Nephron (organoid): ENCODE data around the gene CDKAL1.
A peak's percentile ranks its signal among the peaks of the same experiment; 100 is the strongest.

Experiments used
- H3K27ac Mint-ChIP-seq, 3 experiments: 2 replicates each; pipeline ENCODE4 v1.8.0; 2020; ENCODE audit warnings: mixed read lengths in 3 of 3, mild to moderate bottlenecking in 2 of 3, moderate library complexity in 1 of 3
- H3K27me3 Mint-ChIP-seq: 2 replicates; pipeline ENCODE4 v1.8.0; 2021; ENCODE audit warnings: low read depth, mild to moderate bottlenecking, moderate library complexity, mixed read lengths
- H3K36me3 Mint-ChIP-seq: 2 replicates; pipeline ENCODE4 v1.8.0; 2020; ENCODE audit warnings: low read depth, mixed read lengths
- H3K4me1 Mint-ChIP-seq: 2 replicates; pipeline ENCODE4 v1.8.0; 2020; ENCODE audit warnings: mixed read lengths
- H3K4me3 Mint-ChIP-seq, 3 experiments: 2 replicates each; pipeline ENCODE4 v1.8.0; 2020; ENCODE audit warnings: mild to moderate bottlenecking in 3 of 3, mixed read lengths in 3 of 3, moderate library complexity in 2 of 3
- H3K9me3 Mint-ChIP-seq: 2 replicates; pipeline ENCODE4 v1.8.0; 2020; ENCODE audit warnings: mixed read lengths
- CTCF ChIP-seq, 3 experiments: fragments of 200-600 bp; sonication (generic); IDR thresholded peaks; one replicate each; pipeline ENCODE4 v1.5.0; 2021; ENCODE audit warnings: antibody characterized with exemption in 3 of 3; ENCODE audit not compliant: unreplicated experiment in 3 of 3

The CDKAL1 gene

GRCh38 chr6:20693466-20694063 lies 159.3 kb downstream of the CDKAL1 start:
- H3K4me3 Mint-ChIP-seq: no peak overlapping the region
- no peaks in the 10 kb centered on the region for H3K9me3 Mint-ChIP-seq
- no peak overlapping the region for H3K27ac Mint-ChIP-seq
- H3K36me3 Mint-ChIP-seq: no peaks in the 10 kb centered on the region
- no peaks in the 10 kb centered on the region for H3K27me3 Mint-ChIP-seq
- no peak for TF ChIP-seq CTCF (IDR thresholded peaks at IDR 0.05; ENCODE audit: unreplicated experiment in 3 of 3)
- H3K4me1 Mint-ChIP-seq: peaks cover 12% of the 10 kb centered on the region

- no peaks in the 10 kb centered on the region for H3K9me3 Mint-ChIP-seq
- H3K27me3 Mint-ChIP-seq: no peaks in the 10 kb centered on the region
Measured at GRCh38 chr6:20696676-20697075, 162.4 kb downstream of the CDKAL1 start.

GRCh38 chr6:20698675-20699074 lies 164.4 kb downstream of the CDKAL1 start:
- no peak overlapping the region for H3K4me3 Mint-ChIP-seq
- TF ChIP-seq CTCF (IDR thresholded peaks at IDR 0.05; ENCODE audit: unreplicated experiment in 3 of 3): no peak
- H3K27me3 Mint-ChIP-seq: no peaks in the 10 kb centered on the region
- no peaks in the 10 kb centered on the region for H3K36me3 Mint-ChIP-seq
- no peaks in the 10 kb centered on the region for H3K9me3 Mint-ChIP-seq
- H3K27ac Mint-ChIP-seq: no peak overlapping the region
- H3K4me1 Mint-ChIP-seq: peaks cover 12% of the 10 kb centered on the region

More at GRCh38 chr6:20696676-20697075, 162.4 kb downstream of the CDKAL1 start:
- Mint-ChIP-seq H3K36me3 (no peaks in the 10 kb centered on the region), H3K4me3 (no peak overlapping the region), H3K27ac (peak overlapping the region in 1 of 3 experiments; percentile 50), H3K4me1 (peaks cover 12% of the 10 kb centered on the region)
- TF ChIP-seq CTCF (IDR thresholded peaks at IDR 0.05; ENCODE audit: unreplicated experiment in 3 of 3): no peak

GRCh38 chr6:20699402-20699801 lies 165.1 kb downstream of the CDKAL1 start:
- Mint-ChIP-seq H3K27me3 (no peaks in the 10 kb centered on the region), H3K9me3 (no peaks in the 10 kb centered on the region), H3K27ac (no peak overlapping the region), H3K4me1 (peaks cover 18% of the 10 kb centered on the region), H3K4me3 (no peak overlapping the region), H3K36me3 (no peaks in the 10 kb centered on the region)
- TF ChIP-seq CTCF (IDR thresholded peaks at IDR 0.05; ENCODE audit: unreplicated experiment in 3 of 3): no peak

GRCh38 chr6:20700375-20700774 lies 166.1 kb downstream of the CDKAL1 start:
- H3K36me3 Mint-ChIP-seq: no peaks in the 10 kb centered on the region
- H3K4me3 Mint-ChIP-seq: no peak overlapping the region
- H3K27me3 Mint-ChIP-seq: no peaks in the 10 kb centered on the region
- TF ChIP-seq CTCF (IDR thresholded peaks at IDR 0.05; ENCODE audit: unreplicated experiment in 3 of 3): no peak
- peaks cover 16% of the 10 kb centered on the region for H3K4me1 Mint-ChIP-seq
- H3K9me3 Mint-ChIP-seq: no peaks in the 10 kb centered on the region
- peak overlapping the region in 1 of 3 experiments; percentile 9 for H3K27ac Mint-ChIP-seq

- H3K27me3 Mint-ChIP-seq: no peaks in the 10 kb centered on the region
- no peaks in the 10 kb centered on the region for H3K36me3 Mint-ChIP-seq
- no peaks in the 10 kb centered on the region for H3K9me3 Mint-ChIP-seq
- no peak overlapping the region for H3K4me3 Mint-ChIP-seq
- no peak for TF ChIP-seq CTCF (IDR thresholded peaks at IDR 0.05; ENCODE audit: unreplicated experiment in 3 of 3)
- peaks cover 29% of the 10 kb centered on the region for H3K4me1 Mint-ChIP-seq
- no peak overlapping the region for H3K27ac Mint-ChIP-seq
Measured at GRCh38 chr6:20702366-20702765, 168.1 kb downstream of the CDKAL1 start.
